GM18951 (cell line): ENCODE data around the gene KRT4.

Source experiments
- POLR2A ChIP-seq: IDR thresholded peaks from 4 replicates; pipeline ENCODE4 v1.6.1; 2011; ENCODE audit warnings: mild to moderate bottlenecking; ENCODE audit not compliant: insufficient read length, insufficient read depth; ENCODE audit errors: extremely low read depth
- in situ Hi-C: fragments of 300-500 bp; cut with MboI; formaldehyde crosslinking; loops from one replicate; pipeline ENCODE4 v1.12.0; 2022; ENCODE audit warnings: low sequenced_read_pairs, mixed read lengths, inconsistent platforms; ENCODE audit not compliant: unreplicated experiment

The KRT4 gene

DNA sequence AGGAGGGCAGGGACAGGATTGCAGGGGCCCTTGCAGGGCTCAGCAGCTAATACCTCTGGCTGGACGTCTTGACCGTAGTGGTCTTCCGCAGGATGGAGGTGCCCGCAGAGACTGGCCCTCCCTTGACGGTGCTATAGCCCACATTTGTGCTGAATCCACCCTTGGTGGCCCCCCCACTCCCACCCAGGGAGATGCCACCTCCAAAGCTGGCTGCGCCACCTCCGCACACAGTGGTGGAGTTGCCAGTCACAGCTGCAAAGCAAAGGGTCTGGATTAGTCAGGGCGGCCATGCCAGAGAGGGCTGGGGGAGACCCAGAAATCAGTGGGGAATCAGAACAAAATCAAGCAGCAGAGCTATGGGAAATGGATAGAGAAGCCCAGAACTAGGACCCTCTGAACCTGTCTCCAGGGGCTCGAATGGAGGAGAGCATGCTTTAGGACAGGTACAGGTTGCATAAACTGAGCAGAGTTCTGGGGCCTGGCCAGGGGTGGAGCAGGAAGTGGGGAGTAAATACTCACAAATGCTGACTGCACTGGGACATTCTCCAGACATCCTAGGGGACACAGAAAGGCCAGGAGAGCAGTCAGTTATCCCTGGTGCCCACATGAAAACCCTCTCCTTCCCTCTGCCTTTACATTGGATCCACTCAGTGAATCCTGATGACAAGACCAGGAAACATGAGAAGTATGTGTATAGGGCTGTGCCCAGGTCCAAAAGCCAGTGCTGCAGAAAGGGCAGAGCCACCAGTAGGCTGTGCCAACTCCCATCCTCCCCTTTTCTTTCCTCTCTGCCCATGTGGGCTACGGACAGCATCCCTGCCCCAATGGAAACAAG is 8.1 kb upstream of the KRT4 start:
- in situ Hi-C loops: no loop called here
- TF ChIP-seq POLR2A: no peak

- no peak for TF ChIP-seq POLR2A
- in situ Hi-C loops: no loop called here
Measured at GRCh38 chr12:52821071-52821730, 7.3 kb upstream of the KRT4 start.

GRCh38 chr12:52820521-52820920 is 6.6 kb upstream of the KRT4 start:
- in situ Hi-C loops: no loop called here
- no peak for TF ChIP-seq POLR2A

DNA sequence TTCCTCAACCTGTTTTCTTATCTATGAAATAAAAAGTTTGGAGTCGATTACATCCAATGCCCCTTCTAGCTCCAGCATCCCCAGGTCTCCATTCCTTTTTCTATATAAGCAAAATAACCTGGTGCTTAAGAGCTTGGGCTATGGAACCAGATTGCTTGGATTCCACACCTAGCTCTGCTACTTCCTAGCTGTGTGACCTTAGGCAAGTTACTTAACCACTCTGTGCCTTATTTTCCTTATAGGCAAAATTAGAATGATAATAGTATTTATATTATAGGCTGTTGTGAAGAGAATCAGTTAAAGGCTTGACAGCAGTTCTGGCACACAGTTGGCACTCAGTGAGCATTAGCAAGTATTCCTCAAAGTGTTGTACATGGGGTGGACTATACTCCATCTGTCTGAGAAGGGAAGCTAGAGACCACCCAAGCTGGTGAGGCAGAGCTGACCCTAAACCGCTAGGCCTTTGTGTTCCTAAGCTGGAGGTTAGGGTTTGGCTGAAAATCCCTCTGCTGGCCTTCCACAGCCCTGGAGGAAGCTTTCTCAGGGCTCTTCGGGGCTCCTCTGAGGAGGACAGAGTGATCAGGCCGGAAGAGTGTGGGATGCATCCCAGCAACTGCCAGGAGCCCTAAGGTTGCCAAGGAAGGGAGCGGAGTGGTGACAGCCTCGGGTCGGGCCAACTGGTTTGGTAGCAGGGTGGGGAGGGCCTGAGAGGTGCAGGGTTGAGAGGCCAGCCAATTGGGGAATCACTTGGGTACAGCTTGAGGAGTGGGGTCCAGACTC is 6.0 kb upstream of the KRT4 start:
- TF ChIP-seq POLR2A: no peak
- in situ Hi-C loops: no loop called here

GRCh38 chr12:52818887-52819420 is 5.0 kb upstream of the KRT4 start:
- in situ Hi-C loops: no loop called here
- TF ChIP-seq POLR2A: no peak

DNA sequence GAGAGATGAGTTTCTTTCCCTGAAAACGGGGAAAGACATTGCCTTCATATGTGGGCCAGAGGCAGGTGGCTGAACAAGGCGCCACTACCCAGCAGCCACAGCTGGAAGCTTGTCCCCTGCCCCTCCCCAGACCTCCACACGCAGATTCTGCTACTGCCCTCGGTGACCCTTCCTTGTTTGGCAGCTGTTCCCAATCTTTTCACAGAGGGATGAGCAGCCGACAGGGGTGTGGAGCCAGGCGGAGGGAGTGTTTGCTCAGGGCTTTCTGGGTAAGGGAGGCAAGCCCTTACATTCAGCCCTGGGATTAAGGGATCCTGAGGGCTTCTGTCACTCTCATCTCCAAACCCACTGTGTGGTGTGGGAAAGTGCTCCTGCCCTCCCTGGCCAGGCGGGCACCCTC is 4.5 kb upstream of the KRT4 start:
- no peak for TF ChIP-seq POLR2A
- in situ Hi-C loops: no loop called here

DNA sequence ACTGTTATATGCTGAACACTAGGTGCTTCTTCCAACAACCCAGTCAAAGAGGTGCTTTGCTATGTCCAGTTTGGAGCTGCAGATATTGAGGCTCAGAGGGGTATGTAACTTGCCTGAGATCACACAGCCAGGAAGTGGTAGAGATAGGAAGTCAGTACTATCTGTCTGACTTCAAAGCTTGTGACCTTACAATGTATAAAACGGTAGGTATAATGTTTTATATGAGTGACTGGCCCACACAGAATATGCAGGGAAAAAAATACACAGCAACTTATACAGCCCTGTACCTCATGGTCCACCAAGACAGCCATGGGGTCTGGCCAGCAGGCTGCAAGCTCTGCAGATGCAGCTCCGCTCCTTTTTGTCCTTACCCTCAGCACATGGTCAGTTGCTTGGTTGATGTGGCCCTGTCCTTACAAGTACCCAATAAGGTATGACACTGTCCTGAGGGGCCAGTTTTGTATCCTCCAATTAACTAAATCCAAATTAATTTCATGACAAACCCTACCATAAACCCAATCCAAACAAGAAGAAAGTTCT is 3.9 kb upstream of the KRT4 start:
- in situ Hi-C loops: no loop called here
- no peak for TF ChIP-seq POLR2A

- in situ Hi-C loops: no loop called here
- no peak for TF ChIP-seq POLR2A
Measured at GRCh38 chr12:52817003-52817698, 3.2 kb upstream of the KRT4 start.

GRCh38 chr12:52815676-52816588 is 2.0 kb upstream of the KRT4 start:
- in situ Hi-C loops: no loop called here
- no peak for TF ChIP-seq POLR2A

- in situ Hi-C loops: no loop called here
- TF ChIP-seq POLR2A: no peak
Measured at GRCh38 chr12:52815161-52815560, 1.2 kb upstream of the KRT4 start.

- in situ Hi-C loops: no loop called here
Measured at GRCh38 chr12:52814710-52815155, 817 bp upstream of the KRT4 start.

More at GRCh38 chr12:52814710-52815155, 817 bp upstream of the KRT4 start:
- no peak for TF ChIP-seq POLR2A
